Omental fat pad (tissue), 4 donors: ENCODE data around the gene CCN5. TPM values are rescaled to one million over a fixed set of nuclear protein-coding genes. Genes with fewer than 3 reads are reported as not detected.

Experiments used
- ATAC-seq: fragments of 150-250 bp; one replicate; pipeline ENCODE4 v1.9.1; 2016; ENCODE audit warnings: mild to moderate bottlenecking, moderate library complexity; ENCODE audit not compliant: low FRiP score
- DNase-seq: peaks from one replicate; pipeline ENCODE4 v3.0.0-alpha.2; 2019; ENCODE audit warnings: low spot score
- total RNA-seq, 4 donors: library from RNA; depleted of rRNA; stranded (reverse); fragments of >200 nt; gene quantifications; one replicate each; pipeline ENCODE4 v1.1.0, GENCODE V29; 2016
- TF ChIP-seq, protein P1 (sequence below), 3 donors: fragments of 450-650 bp; IDR thresholded peaks; one replicate each; pipeline ENCODE4 v1.5.1; 2016 to 2017; ENCODE audit warnings: antibody characterized with exemption in 3 of 3, mild to moderate bottlenecking in 3 of 3, moderate library complexity in 2 of 3

The CCN5 gene
- total RNA-seq, 4 donors from 2014 or later, result 25.9 to 81.7 (median 61.3) TPM

DNA sequence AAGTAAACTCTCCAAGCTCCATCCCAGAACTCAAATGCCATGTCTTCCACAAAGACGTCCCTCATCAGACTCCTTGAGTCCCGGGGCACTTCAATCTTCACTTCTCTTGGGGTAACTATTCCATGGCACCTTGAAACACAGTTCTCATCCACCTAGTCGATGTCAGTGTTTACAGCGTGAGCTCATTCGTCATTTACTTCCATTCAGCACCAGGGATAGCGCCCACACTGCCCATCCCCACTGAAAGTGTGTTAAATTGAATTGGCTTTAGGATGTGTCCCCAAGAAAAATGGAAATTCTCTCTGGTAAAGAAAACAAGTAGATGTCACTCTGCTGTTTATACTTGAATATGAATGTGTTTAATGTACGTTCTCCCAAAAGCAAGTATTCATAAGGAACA is 61.8 kb downstream of the CCN5 start:
- DNase-seq (no peak), ATAC-seq (no peak)
- TF ChIP-seq, protein P1, sequence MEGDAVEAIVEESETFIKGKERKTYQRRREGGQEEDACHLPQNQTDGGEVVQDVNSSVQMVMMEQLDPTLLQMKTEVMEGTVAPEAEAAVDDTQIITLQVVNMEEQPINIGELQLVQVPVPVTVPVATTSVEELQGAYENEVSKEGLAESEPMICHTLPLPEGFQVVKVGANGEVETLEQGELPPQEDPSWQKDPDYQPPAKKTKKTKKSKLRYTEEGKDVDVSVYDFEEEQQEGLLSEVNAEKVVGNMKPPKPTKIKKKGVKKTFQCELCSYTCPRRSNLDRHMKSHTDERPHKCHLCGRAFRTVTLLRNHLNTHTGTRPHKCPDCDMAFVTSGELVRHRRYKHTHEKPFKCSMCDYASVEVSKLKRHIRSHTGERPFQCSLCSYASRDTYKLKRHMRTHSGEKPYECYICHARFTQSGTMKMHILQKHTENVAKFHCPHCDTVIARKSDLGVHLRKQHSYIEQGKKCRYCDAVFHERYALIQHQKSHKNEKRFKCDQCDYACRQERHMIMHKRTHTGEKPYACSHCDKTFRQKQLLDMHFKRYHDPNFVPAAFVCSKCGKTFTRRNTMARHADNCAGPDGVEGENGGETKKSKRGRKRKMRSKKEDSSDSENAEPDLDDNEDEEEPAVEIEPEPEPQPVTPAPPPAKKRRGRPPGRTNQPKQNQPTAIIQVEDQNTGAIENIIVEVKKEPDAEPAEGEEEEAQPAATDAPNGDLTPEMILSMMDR (IDR thresholded peaks at IDR 0.05), result no peak

Other genes starting within 250 kb of the CCN5 start
- gene TTPAL, start 239.5 kb upstream of the CCN5 start, total RNA-seq, result 10 to 100 TPM; 14.5 to 40.8 (median 23.6) TPM
- gene SERINC3, start 193.3 kb upstream of the CCN5 start, total RNA-seq, result 100 to 1,000 TPM; 102 to 157 (median 121) TPM
- gene PKIG, start 132.8 kb upstream of the CCN5 start, total RNA-seq, result 100 to 1,000 TPM in 3 of 4 donors, 10 to 100 TPM in 1; 90.8 to 133 (median 118) TPM
- 10 to 100 TPM; 11.5 to 62.6 (median 15.4) TPM for gene ADA, start 63.7 kb upstream of the CCN5 start, total RNA-seq
- 10 to 100 TPM in 1 of 4 donors, 1 to 10 TPM in 3; 6.3 to 10.0 (median 9.0) TPM for gene KCNK15, start 30.5 kb downstream of the CCN5 start, total RNA-seq
- under 1 TPM; 0.60 to 0.88 (median 0.72) TPM for gene RIMS4, start 95.2 kb downstream of the CCN5 start, total RNA-seq
- 100 to 1,000 TPM; 114 to 153 (median 143) TPM for gene YWHAB, start 170.3 kb downstream of the CCN5 start, total RNA-seq
- gene PABPC1L, start 194.7 kb downstream of the CCN5 start, total RNA-seq, result 10 to 100 TPM in 2 of 4 donors, 1 to 10 TPM in 2; 5.1 to 17.1 (median 10.3) TPM
- gene TOMM34, start 245.0 kb downstream of the CCN5 start, total RNA-seq, result 10 to 100 TPM in 3 of 4 donors, 1 to 10 TPM in 1; 9.1 to 23.9 (median 12.1) TPM